Epidermal melanocyte (primary cell): Measurements from ENCODE around the gene PLEKHG5.

ENCODE experiments used
- DNase-seq: peaks from one replicate; pipeline ENCODE4 v3.0.0; 2011; ENCODE audit warnings: low spot score; ENCODE audit not compliant: insufficient read length

The PLEKHG5 gene, protein sequence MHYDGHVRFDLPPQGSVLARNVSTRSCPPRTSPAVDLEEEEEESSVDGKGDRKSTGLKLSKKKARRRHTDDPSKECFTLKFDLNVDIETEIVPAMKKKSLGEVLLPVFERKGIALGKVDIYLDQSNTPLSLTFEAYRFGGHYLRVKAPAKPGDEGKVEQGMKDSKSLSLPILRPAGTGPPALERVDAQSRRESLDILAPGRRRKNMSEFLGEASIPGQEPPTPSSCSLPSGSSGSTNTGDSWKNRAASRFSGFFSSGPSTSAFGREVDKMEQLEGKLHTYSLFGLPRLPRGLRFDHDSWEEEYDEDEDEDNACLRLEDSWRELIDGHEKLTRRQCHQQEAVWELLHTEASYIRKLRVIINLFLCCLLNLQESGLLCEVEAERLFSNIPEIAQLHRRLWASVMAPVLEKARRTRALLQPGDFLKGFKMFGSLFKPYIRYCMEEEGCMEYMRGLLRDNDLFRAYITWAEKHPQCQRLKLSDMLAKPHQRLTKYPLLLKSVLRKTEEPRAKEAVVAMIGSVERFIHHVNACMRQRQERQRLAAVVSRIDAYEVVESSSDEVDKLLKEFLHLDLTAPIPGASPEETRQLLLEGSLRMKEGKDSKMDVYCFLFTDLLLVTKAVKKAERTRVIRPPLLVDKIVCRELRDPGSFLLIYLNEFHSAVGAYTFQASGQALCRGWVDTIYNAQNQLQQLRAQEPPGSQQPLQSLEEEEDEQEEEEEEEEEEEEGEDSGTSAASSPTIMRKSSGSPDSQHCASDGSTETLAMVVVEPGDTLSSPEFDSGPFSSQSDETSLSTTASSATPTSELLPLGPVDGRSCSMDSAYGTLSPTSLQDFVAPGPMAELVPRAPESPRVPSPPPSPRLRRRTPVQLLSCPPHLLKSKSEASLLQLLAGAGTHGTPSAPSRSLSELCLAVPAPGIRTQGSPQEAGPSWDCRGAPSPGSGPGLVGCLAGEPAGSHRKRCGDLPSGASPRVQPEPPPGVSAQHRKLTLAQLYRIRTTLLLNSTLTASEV

DNA sequence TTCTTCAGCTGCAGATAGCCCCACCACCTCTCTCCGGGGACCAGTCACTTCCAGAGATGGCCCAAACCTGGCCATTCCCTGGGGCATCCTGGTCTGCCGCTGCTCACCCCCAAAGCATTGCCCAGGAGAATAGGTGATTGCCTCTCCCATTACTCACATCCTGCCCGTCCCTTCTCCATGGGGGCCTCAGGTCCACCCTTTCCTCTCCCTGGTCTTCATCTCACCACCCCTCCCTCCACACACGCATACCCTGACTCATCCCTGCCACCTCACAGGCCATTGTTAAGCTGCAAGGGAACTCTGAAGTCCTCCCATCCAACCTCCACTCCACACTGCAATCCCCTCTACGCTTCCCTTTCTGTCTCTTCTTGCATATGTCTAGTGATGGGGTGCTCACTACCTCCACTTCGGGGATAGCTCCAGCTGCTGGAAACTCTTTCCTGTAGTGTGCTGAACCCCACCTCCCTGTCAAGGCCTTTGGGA lies at the start of gene PLEKHG5:
PLEKHG5 (minus strand) TSS at position 188 of the 483 bp plus-strand sequence. CDS start 14,096 bp downstream, outside the sequence.
- DNase-seq: no peak

DNA sequence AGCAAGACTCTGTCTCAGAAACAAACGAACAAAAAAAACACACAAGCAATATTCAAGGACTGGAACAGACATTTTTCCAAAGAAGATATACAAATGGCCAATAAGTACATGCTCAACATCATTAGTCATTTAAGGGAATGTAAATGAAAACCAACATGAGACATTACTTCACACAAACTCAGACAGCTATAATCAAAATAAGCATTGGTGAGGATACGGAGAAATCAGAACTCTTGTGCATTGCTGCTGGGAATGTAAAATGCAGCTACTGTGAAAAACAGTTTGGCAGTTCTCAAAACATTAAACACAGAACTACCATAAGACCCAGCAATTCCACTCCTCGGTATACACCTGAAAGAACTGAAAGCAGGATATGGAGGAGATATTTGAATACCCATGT lies 47.5 kb upstream of the PLEKHG5 start:
- no peak for DNase-seq

DNA sequence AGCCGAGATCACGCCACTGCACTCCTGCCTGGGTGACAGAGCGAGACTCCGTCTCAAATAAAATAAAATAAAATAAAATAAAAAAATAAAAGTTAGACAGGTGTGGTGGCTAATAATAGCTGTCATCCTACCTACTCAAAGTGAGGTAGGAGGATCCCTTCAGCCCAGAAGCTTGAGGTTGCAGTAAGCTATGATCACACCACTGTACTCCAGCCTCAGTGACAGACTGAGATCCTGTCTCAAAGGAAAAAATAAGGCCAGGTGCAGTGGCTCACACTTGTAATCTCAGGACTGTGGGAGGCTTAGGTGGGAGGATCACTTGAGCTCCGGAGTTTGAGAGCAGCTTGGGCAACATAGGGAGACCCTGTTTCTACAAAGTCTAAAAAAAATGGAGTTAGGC lies 44.8 kb upstream of the PLEKHG5 start:
- no peak for DNase-seq

DNA sequence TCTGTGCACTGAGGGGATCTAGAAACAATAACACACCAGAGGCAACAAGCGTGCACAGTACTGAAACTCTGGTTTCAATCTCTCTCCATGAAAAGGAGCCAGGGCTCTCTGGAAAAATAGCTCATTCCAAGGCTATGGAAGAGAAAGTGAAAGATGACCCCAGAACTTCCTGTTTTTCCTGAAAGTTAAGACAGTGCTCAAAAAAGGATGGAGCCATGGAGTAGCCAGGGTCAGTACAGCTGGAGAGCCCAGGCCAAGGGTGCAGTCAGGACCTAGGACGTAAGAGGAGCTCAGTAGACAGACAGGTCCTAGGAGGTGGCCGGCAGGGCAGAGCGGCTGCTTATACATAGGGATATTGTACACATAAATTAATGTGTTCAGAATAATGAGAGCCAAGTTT lies 43.7 kb upstream of the PLEKHG5 start:
- no peak for DNase-seq

DNA sequence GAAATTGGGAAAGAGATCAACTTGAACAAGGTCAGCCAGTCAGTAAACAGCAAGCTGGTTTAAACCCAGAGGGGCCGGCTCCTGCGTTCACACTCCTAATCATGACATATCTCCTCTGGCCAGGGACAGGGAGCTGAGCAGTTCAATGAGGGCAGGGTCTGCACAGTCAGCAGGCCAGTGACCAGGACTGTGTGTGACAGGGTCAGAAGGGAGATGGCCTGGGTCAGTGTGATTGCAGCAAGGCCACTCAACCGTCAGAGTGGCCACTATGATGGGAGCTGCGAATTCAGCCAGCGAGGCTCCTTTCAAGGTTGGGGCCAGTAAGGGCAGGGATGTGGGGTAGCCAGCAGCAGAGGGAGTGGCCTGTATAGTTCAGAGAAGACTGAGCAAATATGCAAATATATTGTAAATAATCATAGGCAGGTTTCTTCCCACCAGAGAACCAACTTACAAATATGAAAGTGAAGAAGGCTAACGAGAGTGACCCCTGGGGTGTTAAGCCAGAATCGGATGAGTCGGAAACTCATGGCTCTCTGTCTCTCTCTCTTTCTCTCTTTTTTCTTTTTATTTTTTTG lies 42.9 kb upstream of the PLEKHG5 start:
- DNase-seq: no peak

DNA sequence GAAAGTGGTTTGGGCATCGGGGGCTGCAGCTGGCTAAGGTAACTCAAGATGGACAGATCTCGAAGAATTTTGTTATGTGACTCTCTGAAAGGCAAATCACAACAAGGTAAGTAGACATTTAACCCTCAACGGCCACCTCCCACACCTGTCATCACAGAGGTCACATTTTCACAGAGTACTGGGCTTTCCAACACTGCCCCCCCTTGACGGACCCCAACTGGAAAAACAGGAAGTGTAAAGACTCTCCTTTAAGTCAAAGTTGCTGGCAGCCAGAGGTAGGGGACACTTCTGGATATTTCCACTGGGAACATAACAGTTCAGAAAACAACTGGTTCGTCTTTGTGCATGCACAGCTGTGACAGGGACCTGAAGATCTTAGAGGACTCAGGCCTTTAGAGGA lies 40.5 kb upstream of the PLEKHG5 start:
- no peak for DNase-seq

DNA sequence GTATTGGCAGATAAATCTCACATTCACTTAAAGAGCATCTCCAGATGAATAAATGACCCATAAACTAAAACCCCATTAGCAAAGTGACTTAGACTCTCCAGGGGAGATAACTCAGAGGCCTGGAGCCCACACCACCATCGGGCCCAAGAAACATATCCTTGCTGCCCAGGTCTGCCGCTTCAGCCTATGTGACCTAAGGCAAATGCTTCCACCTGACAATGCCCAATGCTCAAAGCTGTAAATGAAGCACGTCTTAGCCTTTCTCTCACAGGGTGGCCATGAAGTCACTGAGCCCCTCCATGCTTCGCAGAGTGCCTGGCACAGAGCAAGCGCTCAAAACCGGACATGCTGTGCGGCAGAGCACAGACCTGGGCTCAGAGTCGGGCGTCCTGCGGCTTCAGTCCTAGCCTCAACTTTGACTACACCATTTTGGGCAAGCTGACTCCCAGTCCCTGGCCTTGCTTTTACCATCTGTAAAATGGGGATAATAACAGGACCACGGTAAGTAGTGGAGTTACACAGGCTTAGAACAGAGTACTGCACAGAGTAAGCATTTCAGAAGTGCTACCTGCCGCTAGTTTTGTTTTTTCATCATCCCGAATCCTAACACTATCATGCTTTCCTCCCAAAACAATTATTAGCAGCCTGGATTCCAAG lies 39.2 kb upstream of the PLEKHG5 start:
- no peak for DNase-seq

DNA sequence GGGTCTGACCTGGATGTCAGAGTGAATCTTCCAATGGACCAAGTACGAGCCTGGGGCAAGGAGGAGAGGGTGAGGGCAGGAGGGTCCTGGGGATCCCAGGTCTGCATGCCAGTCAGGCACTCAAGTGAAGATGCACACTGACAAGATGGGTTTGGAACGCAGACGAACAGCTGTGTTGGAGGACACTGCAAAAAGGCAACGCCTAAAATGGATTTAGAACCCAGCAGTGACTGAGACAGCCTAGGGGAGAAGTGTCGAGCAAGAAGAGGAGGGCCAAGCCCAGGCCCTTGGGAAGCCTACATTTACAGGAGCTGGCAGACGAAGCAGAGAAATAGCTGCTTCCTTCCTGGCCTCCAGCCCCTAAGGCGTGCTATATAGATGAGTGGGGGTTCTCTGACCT lies 37.0 kb upstream of the PLEKHG5 start:
- DNase-seq: no peak

DNA sequence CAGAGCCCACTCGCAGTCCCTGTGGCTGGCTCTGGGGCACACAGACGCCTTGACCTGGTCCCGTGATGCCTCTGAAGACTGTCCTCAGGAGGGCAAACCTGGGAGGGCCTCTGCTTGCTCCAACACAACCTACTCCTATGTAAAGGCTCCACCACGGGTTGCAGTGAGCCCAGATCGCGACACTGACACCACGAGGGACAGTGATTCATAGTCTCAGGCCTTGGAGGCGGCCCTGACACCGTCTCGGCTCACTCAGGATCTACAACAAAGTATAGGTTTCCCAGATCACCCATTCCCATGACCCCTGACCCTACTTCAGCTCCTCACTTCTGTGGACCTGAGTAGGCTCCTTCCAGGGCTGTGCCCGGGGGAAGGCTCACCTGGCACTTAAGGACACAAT lies 34.8 kb upstream of the PLEKHG5 start:
- no peak for DNase-seq

DNA sequence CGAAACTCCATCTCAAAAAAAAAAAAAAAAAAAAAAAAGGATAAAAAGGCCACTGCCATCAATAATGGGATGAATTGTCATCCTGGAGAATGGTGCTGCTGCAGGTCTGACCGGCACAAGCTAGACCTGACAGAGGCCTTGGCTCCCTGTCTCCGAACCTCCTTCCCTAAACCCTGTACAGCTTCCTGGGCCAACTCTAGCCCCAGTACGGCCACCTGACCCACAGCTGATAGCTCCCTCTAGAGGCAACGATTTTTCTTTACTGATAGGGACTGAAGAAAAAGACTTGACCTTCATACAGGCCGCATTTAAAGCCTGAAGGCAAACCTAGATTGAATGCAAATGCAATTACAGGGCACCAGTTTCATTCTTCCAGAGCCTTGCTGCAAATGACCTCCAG lies 32.1 kb upstream of the PLEKHG5 start:
- DNase-seq: no peak

DNA sequence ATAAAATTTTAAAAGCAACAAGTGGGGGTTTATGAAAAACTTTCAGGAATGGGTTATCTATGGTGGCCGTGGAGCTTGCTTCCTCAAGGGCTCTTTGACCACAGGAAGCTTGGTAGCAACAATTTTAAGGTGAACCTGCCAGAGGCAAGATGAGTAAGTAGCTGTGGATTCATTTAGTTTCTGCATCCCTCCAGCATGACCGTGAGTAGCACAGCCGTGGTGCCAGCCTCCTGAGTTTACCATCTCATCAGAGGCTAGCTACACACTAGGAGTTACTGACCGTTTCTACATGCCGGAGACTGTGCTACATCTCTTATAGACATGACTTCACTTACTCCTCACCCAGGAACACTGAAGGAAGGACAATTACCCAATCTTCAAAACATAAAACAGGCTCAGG lies 30.1 kb upstream of the PLEKHG5 start:
- DNase-seq: no peak

DNA sequence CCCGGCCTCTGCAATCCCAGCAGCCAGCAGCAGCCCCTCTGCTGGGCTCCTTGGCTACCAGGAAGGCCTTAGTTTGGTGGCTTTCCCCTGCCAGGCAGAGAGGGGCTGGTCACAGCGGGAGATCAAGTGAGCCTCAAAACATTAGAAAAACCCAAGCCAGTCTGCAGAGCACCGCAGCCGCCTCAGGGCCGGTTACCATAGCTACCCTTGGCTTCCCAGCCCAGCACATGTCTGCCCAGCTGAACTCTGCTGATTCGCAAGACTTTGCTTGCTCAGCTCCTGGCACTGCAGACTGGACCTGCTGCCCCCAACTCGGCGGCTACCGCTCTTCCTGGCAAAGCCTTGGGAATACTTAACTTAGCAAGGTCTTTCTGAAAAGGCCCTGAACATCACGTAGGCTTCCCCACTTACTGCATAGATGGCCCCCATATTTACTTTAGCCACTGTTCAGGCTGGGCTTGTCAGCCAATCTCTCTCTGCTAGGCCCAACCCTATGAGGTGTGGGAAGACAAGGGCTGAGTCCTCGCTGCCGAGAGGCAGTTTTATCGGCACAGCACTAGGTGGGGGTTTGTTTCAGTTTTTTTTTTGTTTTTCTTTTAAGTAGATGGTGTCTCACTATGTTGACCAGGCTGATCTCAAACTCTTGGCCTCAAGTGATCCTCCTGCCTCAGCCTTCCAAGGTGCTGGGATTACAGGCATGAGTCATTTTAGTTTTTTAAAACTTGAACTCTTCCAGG lies 28.6 kb upstream of the PLEKHG5 start:
- peak; percentile 94 for DNase-seq

DNA sequence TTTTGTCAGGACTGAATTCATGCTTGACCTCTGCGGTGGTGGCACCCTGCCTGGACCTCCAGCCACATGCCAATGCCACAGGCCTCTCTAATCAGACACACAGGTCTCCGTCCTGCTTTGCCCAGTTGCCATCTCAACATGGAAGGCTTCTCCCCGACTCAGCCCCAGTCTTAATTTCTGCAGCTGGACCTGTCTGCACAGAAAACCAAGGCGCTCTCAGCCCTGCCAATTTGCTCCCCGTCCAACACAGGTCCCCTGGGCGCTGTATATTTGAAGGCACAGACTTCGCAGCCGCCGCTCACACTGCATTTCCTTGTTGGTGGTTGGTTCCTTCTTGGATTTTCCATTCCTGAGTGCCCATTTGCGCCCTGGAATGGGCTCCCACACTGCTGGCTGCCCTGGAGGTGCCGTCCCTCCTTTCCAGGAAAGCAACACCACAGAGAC lies 28.0 kb upstream of the PLEKHG5 start:
- DNase-seq: no peak

DNA sequence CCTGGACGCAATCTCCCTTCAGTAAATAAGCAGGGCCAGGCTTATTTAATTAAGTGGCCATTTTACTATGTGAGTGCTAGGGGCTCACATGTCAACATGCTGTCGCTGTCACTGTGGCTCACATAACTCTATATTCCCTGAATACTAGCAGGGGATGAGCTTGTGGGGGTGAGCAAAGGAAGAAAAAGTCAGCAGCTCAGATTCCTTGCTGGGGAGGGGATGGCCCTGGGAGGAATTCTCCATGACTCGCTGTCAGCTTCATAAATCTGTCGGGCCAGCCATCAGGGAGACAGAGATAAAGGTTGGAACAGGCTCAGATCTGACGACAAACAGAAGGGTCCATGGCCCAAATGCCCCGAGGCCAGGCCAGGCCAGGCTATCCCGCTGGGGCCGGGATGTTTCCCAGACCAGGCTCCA lies 26.0 kb upstream of the PLEKHG5 start:
- DNase-seq: no peak

DNA sequence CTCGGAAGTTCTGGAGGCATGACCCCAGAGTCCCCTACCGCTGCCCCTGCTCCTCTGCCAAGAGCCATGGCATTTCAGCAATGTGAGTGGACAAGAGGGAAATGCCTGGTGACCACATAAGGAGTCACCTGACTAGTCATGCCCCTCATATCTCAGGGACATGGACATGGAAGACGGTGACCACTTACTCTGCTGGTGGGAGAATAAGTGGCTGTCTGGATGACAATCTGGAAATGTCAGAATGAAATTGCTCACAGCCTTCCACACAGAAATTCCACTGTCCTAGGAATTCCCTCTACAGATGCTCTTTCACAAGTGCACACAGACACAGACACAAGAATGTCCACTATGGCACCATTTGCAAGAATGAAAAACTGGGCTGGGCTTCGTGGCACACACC lies 24.3 kb upstream of the PLEKHG5 start:
- no peak for DNase-seq

DNA sequence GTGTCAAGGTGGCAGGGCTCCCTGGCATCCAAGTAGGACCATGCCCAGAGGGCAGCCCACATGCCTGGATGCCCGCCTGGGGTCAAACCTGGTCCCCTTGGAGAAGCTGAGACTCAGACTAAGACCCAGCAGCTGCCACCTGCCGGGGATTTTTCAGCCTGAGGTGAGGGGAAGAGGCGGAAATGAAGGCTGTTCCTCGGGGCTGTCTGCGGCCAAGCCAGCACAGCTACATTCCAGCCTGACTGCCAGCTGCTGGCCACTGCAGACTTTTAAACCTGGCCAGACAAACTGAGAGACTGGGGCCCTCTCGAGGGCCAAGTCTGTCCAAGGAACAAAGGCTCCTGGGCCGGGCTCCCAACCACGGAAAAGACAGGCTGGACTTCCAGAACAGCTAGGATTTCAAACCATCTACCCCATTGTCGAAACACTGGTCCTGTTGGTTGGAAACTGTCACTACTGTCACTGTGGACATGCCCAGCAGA lies 21.9 kb upstream of the PLEKHG5 start:
- DNase-seq: no peak

DNA sequence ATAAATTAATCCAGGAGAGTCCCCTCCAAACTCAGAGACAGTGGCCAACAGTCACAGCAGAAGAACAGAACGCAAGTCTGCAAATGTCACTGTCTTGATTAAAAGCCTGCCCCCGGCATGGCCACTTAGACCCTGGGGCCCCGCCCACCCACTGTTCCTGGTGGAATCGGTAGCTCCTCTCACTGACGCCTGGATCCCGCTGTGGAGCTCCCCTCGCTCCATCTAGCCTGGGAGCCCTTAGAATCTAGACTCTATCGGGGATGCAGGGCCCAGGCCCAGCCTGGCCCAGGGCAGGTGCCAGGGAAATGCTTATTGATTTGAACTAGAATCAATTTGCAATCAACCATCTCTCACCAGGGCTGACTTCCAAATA lies 21.4 kb upstream of the PLEKHG5 start:
- DNase-seq: peak; percentile 0

DNA sequence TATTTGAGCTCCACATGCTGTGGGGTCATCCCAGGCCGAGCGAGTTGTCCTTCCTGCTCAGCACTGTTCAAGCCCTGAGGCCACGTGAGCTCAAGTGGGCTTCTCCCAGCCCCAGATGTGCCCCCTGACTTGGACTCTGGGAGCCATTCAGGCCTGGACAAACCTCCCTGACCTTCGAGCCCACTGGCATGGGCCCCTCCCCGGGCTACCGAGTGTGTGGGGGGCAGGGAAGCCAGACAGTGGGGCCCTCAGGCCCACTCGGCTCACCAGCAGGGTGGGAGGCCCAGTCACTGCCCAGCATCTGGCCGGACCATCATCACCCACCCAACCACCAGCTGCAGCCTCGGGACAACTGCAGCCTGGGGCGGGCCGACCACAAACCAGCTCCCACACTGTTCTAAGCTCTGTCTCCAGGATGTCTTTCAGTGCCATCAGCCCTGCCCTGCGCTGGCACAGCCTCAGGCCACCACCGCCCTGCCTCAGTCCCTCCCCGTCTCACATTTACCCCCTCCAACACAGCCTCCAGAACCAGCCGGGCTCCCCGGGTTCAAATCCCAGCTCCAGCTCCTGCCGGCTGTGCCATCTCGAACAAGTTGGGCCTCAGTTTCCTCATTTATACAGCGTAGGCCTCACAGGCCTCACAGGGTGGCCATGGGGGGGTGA lies 20.9 kb upstream of the PLEKHG5 start:
- no peak for DNase-seq

DNA sequence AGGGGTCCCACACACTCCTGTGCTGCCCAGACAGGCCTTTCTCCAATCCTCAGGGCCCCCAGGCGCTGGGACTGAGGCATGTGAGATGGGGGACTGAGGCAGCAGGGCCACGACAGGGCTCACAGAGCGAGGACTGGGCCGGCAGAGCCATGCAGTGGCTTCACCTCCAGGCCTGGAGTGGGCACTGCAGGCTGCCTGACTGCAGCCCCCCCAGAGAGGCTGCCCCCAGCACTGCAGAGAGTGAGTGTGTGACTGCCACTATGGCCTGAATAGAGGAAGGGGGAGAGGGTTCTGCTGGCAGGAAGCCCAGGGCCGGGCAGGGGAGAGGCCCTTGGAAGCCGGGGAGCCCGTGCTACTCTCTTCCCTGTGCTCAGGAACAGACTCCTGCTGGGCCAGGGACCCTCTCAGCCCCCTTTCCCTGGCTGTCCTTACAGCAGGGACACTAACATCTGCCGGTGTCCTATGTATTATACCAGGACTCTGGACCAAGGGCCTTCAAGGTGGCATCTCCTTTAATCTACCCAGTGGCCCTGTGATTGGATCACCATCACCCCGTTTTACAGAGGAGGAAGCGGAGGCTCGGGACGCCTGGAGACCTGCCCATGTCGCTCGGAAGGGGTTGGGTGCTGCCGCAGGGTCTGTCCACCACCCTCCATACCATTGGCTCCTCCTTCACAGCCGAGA lies 20.2 kb upstream of the PLEKHG5 start:
- DNase-seq: no peak
